ENCODE results near the gene TPSD1.

DNA sequence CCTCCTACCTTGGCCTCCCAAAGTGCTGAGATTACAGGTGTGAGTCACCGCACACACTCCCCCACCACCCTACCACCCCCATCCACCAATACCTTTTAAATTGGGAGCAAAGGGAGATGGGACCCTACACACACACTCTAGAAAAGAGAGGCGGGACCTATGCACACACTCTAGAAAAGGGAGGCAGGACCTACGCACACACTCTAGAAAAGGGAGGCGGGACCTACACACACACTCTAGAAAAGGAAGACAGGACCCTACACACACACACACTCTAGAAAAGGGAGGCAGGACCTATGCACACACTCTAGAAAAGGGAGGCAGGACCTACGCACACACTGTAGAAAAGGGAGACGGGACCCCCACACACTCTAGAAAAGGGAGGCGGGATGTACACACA is 18.9 kb downstream of the TPSD1 start:
- TF ChIP-seq, protein P1, sequence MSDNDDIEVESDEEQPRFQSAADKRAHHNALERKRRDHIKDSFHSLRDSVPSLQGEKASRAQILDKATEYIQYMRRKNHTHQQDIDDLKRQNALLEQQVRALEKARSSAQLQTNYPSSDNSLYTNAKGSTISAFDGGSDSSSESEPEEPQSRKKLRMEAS (IDR thresholded peaks at IDR 0.05), result no peak
- TF ChIP-seq NFIC (IDR thresholded peaks at IDR 0.05) (no peak), YY1 (IDR thresholded peaks at IDR 0.05; ENCODE audit: low read depth) (no peak), TAF1 (IDR thresholded peaks at IDR 0.05; ENCODE audit: low read depth) (no peak)
- TF ChIP-seq, protein P2, sequence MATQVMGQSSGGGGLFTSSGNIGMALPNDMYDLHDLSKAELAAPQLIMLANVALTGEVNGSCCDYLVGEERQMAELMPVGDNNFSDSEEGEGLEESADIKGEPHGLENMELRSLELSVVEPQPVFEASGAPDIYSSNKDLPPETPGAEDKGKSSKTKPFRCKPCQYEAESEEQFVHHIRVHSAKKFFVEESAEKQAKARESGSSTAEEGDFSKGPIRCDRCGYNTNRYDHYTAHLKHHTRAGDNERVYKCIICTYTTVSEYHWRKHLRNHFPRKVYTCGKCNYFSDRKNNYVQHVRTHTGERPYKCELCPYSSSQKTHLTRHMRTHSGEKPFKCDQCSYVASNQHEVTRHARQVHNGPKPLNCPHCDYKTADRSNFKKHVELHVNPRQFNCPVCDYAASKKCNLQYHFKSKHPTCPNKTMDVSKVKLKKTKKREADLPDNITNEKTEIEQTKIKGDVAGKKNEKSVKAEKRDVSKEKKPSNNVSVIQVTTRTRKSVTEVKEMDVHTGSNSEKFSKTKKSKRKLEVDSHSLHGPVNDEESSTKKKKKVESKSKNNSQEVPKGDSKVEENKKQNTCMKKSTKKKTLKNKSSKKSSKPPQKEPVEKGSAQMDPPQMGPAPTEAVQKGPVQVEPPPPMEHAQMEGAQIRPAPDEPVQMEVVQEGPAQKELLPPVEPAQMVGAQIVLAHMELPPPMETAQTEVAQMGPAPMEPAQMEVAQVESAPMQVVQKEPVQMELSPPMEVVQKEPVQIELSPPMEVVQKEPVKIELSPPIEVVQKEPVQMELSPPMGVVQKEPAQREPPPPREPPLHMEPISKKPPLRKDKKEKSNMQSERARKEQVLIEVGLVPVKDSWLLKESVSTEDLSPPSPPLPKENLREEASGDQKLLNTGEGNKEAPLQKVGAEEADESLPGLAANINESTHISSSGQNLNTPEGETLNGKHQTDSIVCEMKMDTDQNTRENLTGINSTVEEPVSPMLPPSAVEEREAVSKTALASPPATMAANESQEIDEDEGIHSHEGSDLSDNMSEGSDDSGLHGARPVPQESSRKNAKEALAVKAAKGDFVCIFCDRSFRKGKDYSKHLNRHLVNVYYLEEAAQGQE (IDR thresholded peaks at IDR 0.05; ENCODE audit: low read depth), result no peak
